ENCODE measurements around the gene ZNF160.

GRCh38 chr19:53131085-53131590, 27.9 kb upstream of the ZNF160 start:
- no peak for TF ChIP-seq ZNF266 (tag by site-specific recombination; IDR thresholded peaks at IDR 0.05; ENCODE audit: low read depth)
- TF ChIP-seq ZNF274 (IDR thresholded peaks at IDR 0.05; ENCODE audit: low read length): no peak
- no peak for TF ChIP-seq ZNF274 (tag by site-specific recombination; IDR thresholded peaks at IDR 0.05; ENCODE audit: borderline replicate concordance)
- no peak for TF ChIP-seq CTCF (tag by site-specific recombination; IDR thresholded peaks at IDR 0.05)
- TF ChIP-seq YY1 (tag by site-specific recombination; IDR thresholded peaks at IDR 0.05): no peak
- no peak for TF ChIP-seq PRDM10 (tag by site-specific recombination; IDR thresholded peaks at IDR 0.05)
- TF ChIP-seq ZNF624 (tag by site-specific recombination; IDR thresholded peaks at IDR 0.05): no peak
- no peak for TF ChIP-seq ZBTB21 (tag by site-specific recombination; IDR thresholded peaks at IDR 0.05)
